Endothelial cell of umbilical vein (primary cell): ENCODE measurements around the gene RPS6KL1. TPM values are rescaled to one million over a fixed set of nuclear protein-coding genes. Genes with fewer than 3 reads are reported as not detected.
A peak's percentile ranks its signal among the peaks of the same experiment; 100 is the strongest.

Experiments
- BruUV-seq: library from RNA; stranded (reverse); fragments of 400-500 nt; replicated peaks from 2 replicates; lab custom pipeline; 2021; lab: Mats Ljungman, UMichigan
- CTCF ChIA-PET: fragments of 300-600, 350-600 bp; sonication (Branson Sonifier 250); formaldehyde crosslinking; loops from one replicate; lab custom pipeline; 2021; ENCODE audit warnings: antibody characterized with exemption, inconsistent platforms; lab: Charles Lee
- POLR2A ChIA-PET: fragments of 300-600, 350-600 bp; sonication (Branson Sonifier 250); formaldehyde crosslinking; loops from one replicate; lab custom pipeline; 2021; ENCODE audit warnings: antibody characterized with exemption, inconsistent platforms; lab: Charles Lee
- DNase-seq: peaks from one replicate; pipeline ENCODE4 v3.0.0-alpha.2; 2011; ENCODE audit warnings: low read depth, low spot score
- FAIRE-seq: peaks from 2 replicates; lab custom pipeline; 2011; peaks lifted over from hg19 to GRCh38; lab: Jason Lieb, UNC
- H2AFZ ChIP-seq: 2 replicates; pipeline ENCODE4 v1.6.0; 2012; ENCODE audit warnings: low read depth, low read length, control low read depth, inconsistent platforms
- H3K27ac ChIP-seq: 2 replicates; pipeline ENCODE4 v1.5.1; 2011; ENCODE audit warnings: low read depth, mild to moderate bottlenecking, control low read depth, low read length, moderate library complexity; ENCODE audit not compliant: insufficient read depth
- H3K27me3 ChIP-seq, 2 experiments: 2 replicates each; pipeline versions ENCODE4 v1.6.0 to v1.6.1; 2011; ENCODE audit warnings: low read length in 2 of 2, mixed read lengths in 1 of 2; ENCODE audit not compliant: control insufficient read depth in 2 of 2, insufficient read depth in 2 of 2
- H3K36me3 ChIP-seq, 2 experiments: 2 replicates in 1 of 2; 3 replicates in 1 of 2; pipeline ENCODE4 v1.5.1; 2011; ENCODE audit warnings: low read length in 2 of 2, mild to moderate bottlenecking in 1 of 2, moderate library complexity in 1 of 2; ENCODE audit not compliant: control insufficient read depth in 2 of 2, insufficient read depth in 2 of 2; ENCODE audit errors: extremely low read depth in 1 of 2
- H3K4me1 ChIP-seq: 3 replicates; pipeline ENCODE4 v1.5.1; 2011; ENCODE audit warnings: mild to moderate bottlenecking, low read length; ENCODE audit not compliant: control insufficient read depth, insufficient read depth; ENCODE audit errors: extremely low read depth
- H3K4me2 ChIP-seq: 2 replicates; pipeline ENCODE4 v1.6.1; 2011; ENCODE audit warnings: low read length, control low read depth, mixed read lengths; ENCODE audit not compliant: insufficient read depth
- H3K4me3 ChIP-seq, 3 experiments: fragments of 200-600 bp in 1 of 3; sonication (generic), shearing (Covaris generic) in 1 of 3; replicated peaks in 1 of 3; 2 replicates each; pipeline ENCODE4 v1.5.1; 2011 to 2016; ENCODE audit warnings: control low read depth in 3 of 3, low read length in 3 of 3, mild to moderate bottlenecking in 2 of 3, inconsistent platforms in 1 of 3, low read depth in 1 of 3, moderate library complexity in 1 of 3; ENCODE audit not compliant: insufficient read depth in 1 of 3
- H3K79me2 ChIP-seq: 2 replicates; pipeline ENCODE4 v1.6.0; 2012; ENCODE audit warnings: low read length, inconsistent platforms; ENCODE audit not compliant: control insufficient read depth, insufficient read depth
- H3K9ac ChIP-seq: replicated peaks from 2 replicates; pipeline ENCODE3; 2011; ENCODE audit warnings: low read length, control low read depth; ENCODE audit not compliant: insufficient read depth; ENCODE audit errors: extremely low read depth
- H3K9me1 ChIP-seq: replicated peaks from 3 replicates; pipeline ENCODE4 v1.6.0; 2011; ENCODE audit warnings: mild to moderate bottlenecking, low read length; ENCODE audit not compliant: control insufficient read depth, insufficient read depth; ENCODE audit errors: extremely low read depth
- H3K9me3 ChIP-seq: replicated peaks from 2 replicates; pipeline ENCODE4 v1.5.1; 2012; ENCODE audit warnings: low read length, inconsistent platforms; ENCODE audit not compliant: control insufficient read depth, insufficient read depth
- H4K20me1 ChIP-seq: replicated peaks from 2 replicates; pipeline ENCODE3; 2011; ENCODE audit warnings: mild to moderate bottlenecking, low read length; ENCODE audit not compliant: control insufficient read depth, insufficient read depth; ENCODE audit errors: extremely low read depth
- EZH2 ChIP-seq: IDR thresholded peaks from 2 replicates; pipeline ENCODE4 v1.6.1; 2012; ENCODE audit warnings: borderline replicate concordance, low read depth, mild to moderate bottlenecking, moderate library complexity, low read length, inconsistent platforms; ENCODE audit not compliant: severe bottlenecking
- FOS ChIP-seq: IDR thresholded peaks from 2 replicates; pipeline ENCODE4 v1.6.1; 2011; ENCODE audit warnings: mild to moderate bottlenecking, low read length, moderate library complexity, borderline replicate concordance; ENCODE audit not compliant: insufficient read depth
- GATA2 ChIP-seq: IDR thresholded peaks from 2 replicates; pipeline ENCODE4 v1.7.0; 2011; ENCODE audit warnings: low read depth, mild to moderate bottlenecking, moderate library complexity, mixed read lengths, low read length; ENCODE audit not compliant: insufficient read length, insufficient read depth
- JUN ChIP-seq: IDR thresholded peaks from 2 replicates; pipeline ENCODE4 v1.6.1; 2011; ENCODE audit warnings: borderline replicate concordance, low read depth; ENCODE audit not compliant: insufficient read length, insufficient read depth
- POLR2A ChIP-seq: IDR thresholded peaks from 2 replicates; pipeline ENCODE4 v1.6.1; 2012; ENCODE audit warnings: low read depth, mild to moderate bottlenecking, control low read depth, low read length
- POLR2AphosphoS5 ChIP-seq: IDR thresholded peaks from 2 replicates; pipeline ENCODE4 v1.6.1; 2012; ENCODE audit warnings: low read depth, mild to moderate bottlenecking, control low read depth, low read length, moderate library complexity; ENCODE audit not compliant: insufficient read depth
- dilution Hi-C: fragments of 300-500 bp; cut with MboI; formaldehyde crosslinking; loops from one replicate; pipeline ENCODE4 v1.15.0; 2019; ENCODE audit warnings: low sequenced_read_pairs; ENCODE audit not compliant: extremely low pct_ligation_motif_present
- intact Hi-C: fragments of 100-400 bp; cut with micrococcal nuclease; formaldehyde crosslinking; loops from one replicate; pipeline ENCODE4 v1.10.0; 2022
- polyA plus RNA-seq, 4 experiments: library from polyadenylated mRNA; depleted of rRNA in 3 of 4; stranded (reverse) in 3 of 4; unstranded in 1 of 4; fragments of >200 nt; gene quantifications; 2 replicates each; pipeline versions ENCODE4 v1.2.1 to v1.2.3, GENCODE V29; 2011 to 2012; ENCODE audit warnings: missing spikeins in 1 of 4
- total RNA-seq: library from RNA; stranded (reverse); gene quantifications from 2 replicates; pipeline ENCODE4 v1.2.3, GENCODE V29; 2021
- TF ChIP-seq, protein P1 (sequence below): IDR thresholded peaks from 2 replicates; pipeline ENCODE4 v1.6.1; 2011; ENCODE audit not compliant: insufficient read depth, insufficient read length

Gene RPS6KL1
- total and polyA plus RNA-seq, 2 donors (not counting 3 experiments of a cell fraction or from before 2014, with no cell fraction given) = 10.2 to 23.8 TPM

DNA sequence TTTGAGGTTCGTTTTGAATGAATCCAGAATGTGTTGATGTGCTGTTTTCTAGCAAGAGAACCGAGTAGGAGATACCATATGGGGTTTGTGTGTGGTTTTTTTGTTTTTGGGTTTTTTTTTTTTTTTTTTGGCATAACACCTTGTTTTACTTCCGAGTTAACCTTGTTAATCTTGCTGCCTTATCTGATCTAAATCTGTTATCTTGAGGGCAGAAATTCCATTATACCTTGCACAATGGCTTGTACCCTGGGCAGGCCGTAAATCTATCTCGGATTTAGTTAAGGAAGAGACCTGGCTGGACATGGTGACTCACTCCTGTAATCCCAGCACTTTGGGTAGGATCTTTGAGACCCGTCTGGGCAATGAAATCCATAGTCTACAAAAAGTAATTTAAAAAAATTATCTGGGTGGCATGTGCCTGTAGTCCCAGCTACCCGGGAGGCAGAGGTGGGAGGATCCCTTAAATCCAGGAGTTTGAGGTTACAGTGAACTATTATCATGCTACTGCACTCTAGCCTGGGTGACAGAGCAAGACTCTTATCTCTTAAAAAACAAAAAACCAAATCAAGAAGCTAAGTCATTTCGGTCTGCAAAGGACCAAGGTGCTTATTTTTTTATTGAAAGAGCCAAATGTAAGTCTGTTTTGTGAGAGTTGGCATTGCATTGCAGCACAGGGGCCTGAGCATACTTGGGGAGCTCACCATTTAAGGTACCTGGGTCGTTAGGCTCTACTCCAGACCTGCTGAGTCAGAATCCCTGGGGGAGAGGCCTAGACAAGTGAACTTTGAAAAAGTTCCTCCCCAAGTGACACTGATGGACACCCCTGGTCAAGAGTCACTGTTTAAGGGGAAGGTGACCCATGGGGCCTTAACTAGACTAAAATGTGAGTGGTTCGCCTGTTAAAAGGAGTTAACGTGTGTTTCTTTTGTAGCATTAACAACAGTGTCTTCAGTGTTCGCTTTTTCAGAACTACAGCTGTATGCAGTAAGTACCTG is 34.6 kb downstream of the RPS6KL1 start:
- intact Hi-C loops = no loop called here
- dilution Hi-C loops = no loop called here
- Histone ChIP-seq H3K4me3 (no peak overlapping the region), H4K20me1 (peaks cover 6% of the 10 kb centered on the region), H3K4me1 (peaks cover 18% of the 10 kb centered on the region), H3K9me1 (peaks cover 3% of the 10 kb centered on the region), H3K27me3 (no peaks in the 10 kb centered on the region), H3K4me2 (no peak overlapping the region), H3K27ac (no peak overlapping the region), H3K9ac (no peak overlapping the region), H2AFZ (no peak overlapping the region), H3K9me3 (no peaks in the 10 kb centered on the region), H3K36me3 (peaks cover 21 to 23% of the 10 kb centered on the region in 2 experiments), H3K79me2 (peaks cover 59% of the 10 kb centered on the region)
- BruUV-seq = no TSS peak
- ChIA-PET POLR2A (no interaction called here), CTCF (interaction anchor here (1.6 to 2.8 kb wide), 2 partner anchors 17 to 28 kb away, joined by 9 to 14 read pairs; no protein-coding TSS in a partner anchor)
- TF ChIP-seq GATA2 = no peak
- TF ChIP-seq POLR2AphosphoS5 = no peak
- TF ChIP-seq POLR2A = no peak
- no peak for TF ChIP-seq FOS
- TF ChIP-seq, protein P1, sequence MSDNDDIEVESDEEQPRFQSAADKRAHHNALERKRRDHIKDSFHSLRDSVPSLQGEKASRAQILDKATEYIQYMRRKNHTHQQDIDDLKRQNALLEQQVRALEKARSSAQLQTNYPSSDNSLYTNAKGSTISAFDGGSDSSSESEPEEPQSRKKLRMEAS = no peak
- no peak for TF ChIP-seq JUN
- no peak for TF ChIP-seq EZH2
- peak; percentile 21 for FAIRE-seq
- DNase-seq = no peak
